Measurements from ENCODE around the gene ITGB2. TPM values are rescaled to one million over a fixed set of nuclear protein-coding genes. Genes with fewer than 3 reads are reported as not detected.

ITGB2 gene
- total RNA-seq, 1 experiment from 2014 or later, result 6.0 TPM

GRCh38 chr21:44844256-44844655 is 76.4 kb downstream of the ITGB2 start:
- Histone ChIP-seq H3K4me1 (replicated peaks; ENCODE audit: insufficient read depth) (no peaks in the 10 kb centered on the region), H3K9me3 (ENCODE audit: insufficient read depth, low read depth) (no peaks in the 10 kb centered on the region), H3K9me2 (ENCODE audit: insufficient read depth) (no peaks in the 10 kb centered on the region), H3K4me3 (no peak overlapping the region), H3F3A (ENCODE audit: insufficient read depth, low read depth) (peaks cover 18% of the 10 kb centered on the region; the same call in 1 of the 2 replicates), H3K4me2 (no peak overlapping the region), H2AFZ (no peak overlapping the region), H3K27ac (no peak overlapping the region), H3K27me3 (ENCODE audit: insufficient read depth, low read depth) (no peaks in the 10 kb centered on the region), H4K20me1 (ENCODE audit: insufficient read depth) (no peaks in the 10 kb centered on the region; the same call in 1 of the 2 replicates), H3K79me2 (ENCODE audit: low read depth) (no peaks in the 10 kb centered on the region), H3K36me3 (ENCODE audit: low read depth) (no peaks in the 10 kb centered on the region)
- CTCF ChIA-PET, result no interaction called here
- POLR2A ChIA-PET (ENCODE audit: unreplicated experiment), result no interaction called here
- no peak for TF ChIP-seq EZH2 (IDR thresholded peaks at IDR 0.05; ENCODE audit: low read depth)
- no peak for TF ChIP-seq CTCF (conservative IDR thresholded peaks at IDR 0.05)
- no peak for DNase-seq
- intact Hi-C loops (cut with micrococcal nuclease; ENCODE audit: unreplicated experiment), result no loop called here
- BruUV-seq (replicated peaks), result no TSS peak

GRCh38 chr21:44842721-44843445 is 77.8 kb downstream of the ITGB2 start:
- Histone ChIP-seq H3K27ac (no peak overlapping the region), H3K79me2 (ENCODE audit: low read depth) (no peaks in the 10 kb centered on the region), H3K4me2 (no peak overlapping the region), H2AFZ (no peak overlapping the region), H3K4me3 (no peak overlapping the region), H4K20me1 (ENCODE audit: insufficient read depth) (no peaks in the 10 kb centered on the region; the same call in 1 of the 2 replicates), H3K9me3 (ENCODE audit: insufficient read depth, low read depth) (no peaks in the 10 kb centered on the region), H3K36me3 (ENCODE audit: low read depth) (no peaks in the 10 kb centered on the region), H3K27me3 (ENCODE audit: insufficient read depth, low read depth) (no peaks in the 10 kb centered on the region), H3K9me2 (ENCODE audit: insufficient read depth) (no peaks in the 10 kb centered on the region), H3F3A (ENCODE audit: insufficient read depth, low read depth) (peaks cover 18% of the 10 kb centered on the region; the same call in 1 of the 2 replicates), H3K4me1 (replicated peaks; ENCODE audit: insufficient read depth) (no peaks in the 10 kb centered on the region)
- ChIA-PET CTCF (no interaction called here), POLR2A (ENCODE audit: unreplicated experiment) (no interaction called here)
- no TSS peak for BruUV-seq (replicated peaks)
- intact Hi-C loops (cut with micrococcal nuclease; ENCODE audit: unreplicated experiment), result no loop called here
- no peak for DNase-seq
- TF ChIP-seq EZH2 (IDR thresholded peaks at IDR 0.05; ENCODE audit: low read depth), result no peak
- TF ChIP-seq CTCF (conservative IDR thresholded peaks at IDR 0.05), result no peak

- CTCF ChIA-PET, result no interaction called here
- intact Hi-C loops (cut with micrococcal nuclease; ENCODE audit: unreplicated experiment), result no loop called here
- BruUV-seq (replicated peaks), result no TSS peak
These were observed 78.6 kb downstream of the ITGB2 start for GRCh38 chr21:44842087-44842486.

More at GRCh38 chr21:44842087-44842486, 78.6 kb downstream of the ITGB2 start:
- TF ChIP-seq CTCF (conservative IDR thresholded peaks at IDR 0.05), result no peak
- no peak for TF ChIP-seq EZH2 (IDR thresholded peaks at IDR 0.05; ENCODE audit: low read depth)
- H3K27me3 ChIP-seq (ENCODE audit: insufficient read depth, low read depth), result no peaks in the 10 kb centered on the region
- H3K4me1 ChIP-seq (replicated peaks; ENCODE audit: insufficient read depth), result no peaks in the 10 kb centered on the region
- H2AFZ ChIP-seq, result no peak overlapping the region
- POLR2A ChIA-PET (ENCODE audit: unreplicated experiment), result no interaction called here
- no peaks in the 10 kb centered on the region for H3K79me2 ChIP-seq (ENCODE audit: low read depth)
- no peaks in the 10 kb centered on the region for H3K9me3 ChIP-seq (ENCODE audit: insufficient read depth, low read depth)
- H4K20me1 ChIP-seq (ENCODE audit: insufficient read depth), result no peaks in the 10 kb centered on the region; the same call in 1 of the 2 replicates
- DNase-seq, result no peak
- no peak overlapping the region for H3K4me3 ChIP-seq
- no peak overlapping the region for H3K4me2 ChIP-seq
- no peak overlapping the region for H3K27ac ChIP-seq
- no peaks in the 10 kb centered on the region for H3K36me3 ChIP-seq (ENCODE audit: low read depth)
- no peaks in the 10 kb centered on the region for H3K9me2 ChIP-seq (ENCODE audit: insufficient read depth)
- H3F3A ChIP-seq (ENCODE audit: insufficient read depth, low read depth), result peaks cover 18% of the 10 kb centered on the region; the same call in 1 of the 2 replicates
